Transverse colon (tissue), 4 donors: ENCODE data around the gene MAFG. TPM values are rescaled to one million over a fixed set of nuclear protein-coding genes. Genes with fewer than 3 reads are reported as not detected.

Experiments
- DNase-seq: peaks from one replicate; pipeline ENCODE4 v3.0.0-alpha.2; 2019
- H3K27ac ChIP-seq, 4 donors: fragments of 200-600 bp; sonication (generic); 2 replicates each; pipeline ENCODE4 v1.5.1; 2016 to 2018; ENCODE audit warnings: inconsistent platforms in 4 of 4
- H3K27me3 ChIP-seq: fragments of 200-600 bp; sonication (generic); 2 replicates; pipeline ENCODE4 v1.5.1; 2017; ENCODE audit warnings: inconsistent platforms
- H3K36me3 ChIP-seq, 4 donors: fragments of 200-600 bp; sonication (generic); 2 replicates each; pipeline ENCODE4 v1.5.1; 2017 to 2019; ENCODE audit warnings: inconsistent platforms in 4 of 4
- H3K4me1 ChIP-seq, 4 donors: fragments of 200-600 bp; sonication (generic); 2 replicates each; pipeline ENCODE4 v1.5.1; 2017 to 2020; ENCODE audit warnings: inconsistent platforms in 4 of 4
- H3K4me3 ChIP-seq, 4 donors: fragments of 200-600 bp; sonication (generic); 1 replicate in 1 of 4; 2 replicates in 3 of 4; pipeline versions ENCODE4 v1.5.1 to v1.6.1; 2017 to 2019; ENCODE audit warnings: inconsistent platforms in 4 of 4
- H3K9me3 ChIP-seq, 2 donors: fragments of 200-600 bp; sonication (generic); 2 replicates each; pipeline ENCODE4 v1.5.1; 2017 to 2019; ENCODE audit warnings: inconsistent platforms in 2 of 2
- CTCF ChIP-seq, 5 experiments: fragments of 200-600 bp in 3 of 5; fragments of 450-650 bp in 2 of 5; sonication (generic) in 3 of 5; IDR thresholded peaks; 1 replicate in 2 of 5; 2 replicates in 3 of 5; pipeline ENCODE4 v1.5.1; 2016 to 2017; ENCODE audit warnings: antibody characterized with exemption in 5 of 5, inconsistent platforms in 3 of 5, mild to moderate bottlenecking in 2 of 5, moderate library complexity in 1 of 5
- EP300 ChIP-seq: sonication (generic); formaldehyde crosslinking; IDR thresholded peaks from one replicate; pipeline ENCODE4 v1.6.1; 2017; ENCODE audit warnings: antibody characterized with exemption, low read depth
- POLR2A ChIP-seq: fragments of 450-650 bp; IDR thresholded peaks from one replicate; pipeline ENCODE4 v1.6.1; 2016; ENCODE audit warnings: antibody characterized with exemption, mild to moderate bottlenecking, moderate library complexity
- POLR2AphosphoS5 ChIP-seq, 3 donors: sonication (generic); formaldehyde crosslinking; IDR thresholded peaks; one replicate each; pipeline ENCODE4 v1.6.1; 2016; ENCODE audit warnings: antibody characterized with exemption in 3 of 3
- WGBS, 2 donors: methylation state at CpG; one replicate each; pipeline ENCODE4 v1.1.5; 2018; ENCODE audit warnings: low coverage in 1 of 2; 5-methylcytosine and 5-hydroxymethylcytosine counted together
- in situ Hi-C, 4 donors: fragments of 200-750 bp; cut with MboI; loops; one replicate each; pipeline versions ENCODE4 v1.15.0 to v1.15.1; 2017; ENCODE audit warnings: low sequenced_read_pairs in 3 of 4, low pct_ligation_motif_present in 1 of 4, low pct_unique_long_range_greater_than_20kb in 1 of 4
- intact Hi-C: fragments of 100-400 bp; cut with DNase I; formaldehyde crosslinking; loops from one replicate; pipeline ENCODE4 v1.15.1; 2023; ENCODE audit warnings: low total_unique reads
- total RNA-seq, 4 donors: library from RNA; depleted of rRNA; stranded (reverse); fragments of >200 nt; gene quantifications; one replicate each; pipeline ENCODE4 v1.1.0, GENCODE V29; 2016

Gene MAFG
- total RNA-seq, 4 donors from 2014 or later: 22.4 to 34.4 (median 24.3) TPM

DNA sequence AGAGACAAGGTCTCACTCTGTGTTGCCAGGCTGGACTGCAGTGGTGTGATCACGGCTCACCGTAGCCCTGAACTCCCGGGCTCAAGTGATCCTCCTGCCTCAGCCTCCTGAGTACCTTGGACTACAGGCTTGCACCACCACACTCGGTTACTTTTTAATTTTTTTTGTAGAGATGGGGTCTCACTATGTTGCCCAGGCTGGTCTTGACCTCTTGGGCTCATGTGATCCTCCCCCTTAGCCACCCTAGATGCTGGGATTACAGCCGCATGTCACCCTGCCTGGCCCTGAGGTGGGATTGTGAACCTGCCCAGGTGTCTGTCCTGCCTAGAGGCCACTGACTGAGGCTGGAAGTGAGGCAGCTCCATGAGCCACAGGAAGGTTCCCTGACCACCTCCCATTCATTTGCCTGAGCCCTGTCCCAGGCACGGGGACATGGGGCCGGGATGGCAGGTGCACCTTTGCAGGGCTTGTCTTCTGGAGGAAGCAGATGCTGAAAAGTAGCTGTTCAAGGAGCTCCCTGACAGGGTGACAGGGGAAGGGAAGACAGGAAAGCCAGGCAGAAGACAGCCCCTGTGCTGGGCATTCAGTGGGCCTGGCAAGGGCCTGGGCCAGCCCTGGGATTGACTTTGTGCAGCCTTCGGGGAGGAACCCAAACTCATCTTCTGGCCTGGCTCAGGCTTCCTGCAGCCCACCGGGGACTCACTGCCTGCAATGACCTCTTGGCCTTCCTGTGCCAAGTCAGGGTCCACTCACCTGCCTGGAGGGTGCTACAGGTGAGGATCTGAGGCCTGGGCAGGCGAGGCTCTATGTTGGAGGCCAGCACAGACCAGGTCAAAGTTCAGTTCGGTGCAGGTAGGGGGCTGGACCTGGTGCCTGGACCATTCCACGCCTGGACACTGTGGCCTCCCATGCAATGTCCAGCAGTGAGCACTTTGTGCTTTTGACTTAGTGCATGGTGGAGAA lies 41.6 kb upstream of the MAFG start:
- Histone ChIP-seq H3K9me3 (no peaks in the 10 kb centered on the region), H3K27me3 (peaks cover 44% of the 10 kb centered on the region), H3K27ac (no peak overlapping the region), H3K36me3 (no peaks in the 10 kb centered on the region), H3K4me3 (no peak overlapping the region), H3K4me1 (peaks cover 15 to 26% (median 21%) of the 10 kb centered on the region in 4 donors)
- 40 to 79% methylated on average over 2 to 11 of the region's 12 CpGs for WGBS, 2 donors
- DNase-seq: no peak
- intact Hi-C loops (no loop called here), in situ Hi-C loops (loop anchor here in 1 of 4 donors (25.0 kb wide), 1 partner anchor 193 kb away; no protein-coding TSS in a partner anchor)
- no peak for TF ChIP-seq POLR2AphosphoS5 (IDR thresholded peaks at IDR 0.05)
- TF ChIP-seq POLR2A: no peak
- no peak for TF ChIP-seq CTCF (IDR thresholded peaks at IDR 0.05)
- TF ChIP-seq EP300: no peak

- no peak overlapping the region for H3K27ac ChIP-seq
- DNase-seq: no peak
- 31 to 55% methylated on average over 4 to 7 of the region's 7 CpGs for WGBS, 2 donors
- no peaks in the 10 kb centered on the region for H3K9me3 ChIP-seq
- no peaks in the 10 kb centered on the region for H3K36me3 ChIP-seq
- H3K4me3 ChIP-seq: peak overlapping the region in 1 of 4 donors; percentile 24
- intact Hi-C loops: no loop called here
- TF ChIP-seq CTCF (IDR thresholded peaks at IDR 0.05): no peak
- TF ChIP-seq EP300: no peak
- no peak for TF ChIP-seq POLR2A
- no peak for TF ChIP-seq POLR2AphosphoS5 (IDR thresholded peaks at IDR 0.05)
- in situ Hi-C loops: loop anchor here in 1 of 4 donors (25.0 kb wide), 1 partner anchor 194 kb away; no protein-coding TSS in a partner anchor
- peaks cover 52% of the 10 kb centered on the region for H3K27me3 ChIP-seq
- peaks cover 15 to 26% (median 21%) of the 10 kb centered on the region in 4 donors for H3K4me1 ChIP-seq
Observed at GRCh38 chr17:81968396-81968745, 40.8 kb upstream of the MAFG start.

DNA sequence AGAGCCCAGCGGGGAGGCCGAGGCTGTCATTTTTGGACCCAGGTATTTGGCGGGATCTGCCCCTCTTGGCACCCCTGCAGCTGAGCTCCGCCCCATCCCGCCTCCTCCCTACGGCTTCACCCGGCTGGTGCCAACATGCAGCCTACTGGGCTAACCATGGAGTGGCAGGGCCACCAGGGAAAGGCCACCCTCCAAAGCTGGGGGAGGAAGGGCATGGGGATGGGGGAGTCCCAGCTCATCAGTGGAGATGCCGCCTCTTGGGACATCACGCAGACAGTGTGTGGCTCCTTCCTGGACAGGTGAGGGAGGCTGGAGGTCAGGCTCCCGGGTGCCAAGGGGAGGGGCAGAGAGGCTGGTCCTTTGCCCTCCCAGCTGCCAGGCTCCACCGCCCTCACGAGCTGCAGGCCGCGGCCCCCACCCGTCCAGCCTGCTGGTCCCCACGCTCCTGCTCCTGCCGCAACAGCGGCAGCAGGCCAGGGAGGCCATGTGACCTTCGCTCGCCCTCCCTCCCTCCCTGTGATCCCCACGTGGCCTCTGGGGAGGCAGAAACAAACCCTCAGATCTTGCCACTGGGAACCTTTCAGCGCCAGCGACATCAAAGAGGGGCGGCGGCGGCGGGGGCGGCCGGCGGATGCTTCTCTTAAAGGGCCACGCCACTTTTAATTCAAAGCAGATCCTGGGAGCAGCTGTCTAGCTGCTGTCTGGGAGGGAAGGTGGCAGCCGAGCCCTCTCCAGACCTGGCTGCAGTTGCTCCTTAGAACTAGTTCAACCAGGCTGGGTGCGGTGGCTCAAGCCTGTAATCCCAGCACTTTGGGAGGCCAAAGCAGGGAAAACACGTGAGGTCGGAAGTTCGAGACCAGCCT lies 40.2 kb upstream of the MAFG start:
- no peak for TF ChIP-seq POLR2A
- peak; percentile 29 to 45 (median 30) for TF ChIP-seq POLR2AphosphoS5 (IDR thresholded peaks at IDR 0.05)
- in situ Hi-C loops: loop anchor here in 1 of 4 donors (25.0 kb wide), 1 partner anchor 195 kb away; no protein-coding TSS in a partner anchor
- peak; percentile 80 for DNase-seq

GRCh38 chr17:81967244-81967532 lies 39.7 kb upstream of the MAFG start:
- Histone ChIP-seq H3K4me1 (peaks cover 15 to 26% (median 21%) of the 10 kb centered on the region in 4 donors), H3K36me3 (no peaks in the 10 kb centered on the region), H3K9me3 (no peaks in the 10 kb centered on the region), H3K27me3 (peaks cover 64% of the 10 kb centered on the region), H3K4me3 (no peak overlapping the region), H3K27ac (peak overlapping the region; percentile 41 to 55 (median 44))
- intact Hi-C loops (no loop called here), in situ Hi-C loops (loop anchor here in 1 of 4 donors (25.0 kb wide), 1 partner anchor 195 kb away; no protein-coding TSS in a partner anchor)
- DNase-seq: no peak
- WGBS, 2 donors: 18% methylated on average over 2 of the region's 5 CpGs; no CpG with 5 or more reads in 1 of the 2 donors
- no peak for TF ChIP-seq POLR2AphosphoS5 (IDR thresholded peaks at IDR 0.05)
- no peak for TF ChIP-seq CTCF (IDR thresholded peaks at IDR 0.05)
- no peak for TF ChIP-seq POLR2A
- TF ChIP-seq EP300: no peak

More for the DNA sequence above, 40.2 kb upstream of the MAFG start:
- no peaks in the 10 kb centered on the region for H3K9me3 ChIP-seq
- H3K36me3 ChIP-seq: no peaks in the 10 kb centered on the region
- intact Hi-C loops: no loop called here
- H3K27me3 ChIP-seq: peaks cover 58% of the 10 kb centered on the region
- peak overlapping the region in 2 of 4 donors; percentile 5 to 24 for H3K4me3 ChIP-seq
- WGBS, 2 donors: 18% methylated on average over 25 of the region's 36 CpGs; no CpG with 5 or more reads in 1 of the 2 donors
- H3K27ac ChIP-seq: peak overlapping the region; percentile 41 to 55 (median 44)
- H3K4me1 ChIP-seq: peaks cover 15 to 26% (median 21%) of the 10 kb centered on the region in 4 donors
